GM21529 (cell line): Measurements from ENCODE around the gene GNB1.
"Not testable (repeated sequence)": the region's sequence is repeated elsewhere in the genome, so short reads cannot be mapped to it uniquely, and the experiment has no call there.

ENCODE experiments used
- ATAC-seq: cut with Tn5 transposase; IDR thresholded peaks from one replicate; pipeline ENCODE4 v1.9.1; 2021; ENCODE audit not compliant: unreplicated experiment

GNB1 gene

DNA sequence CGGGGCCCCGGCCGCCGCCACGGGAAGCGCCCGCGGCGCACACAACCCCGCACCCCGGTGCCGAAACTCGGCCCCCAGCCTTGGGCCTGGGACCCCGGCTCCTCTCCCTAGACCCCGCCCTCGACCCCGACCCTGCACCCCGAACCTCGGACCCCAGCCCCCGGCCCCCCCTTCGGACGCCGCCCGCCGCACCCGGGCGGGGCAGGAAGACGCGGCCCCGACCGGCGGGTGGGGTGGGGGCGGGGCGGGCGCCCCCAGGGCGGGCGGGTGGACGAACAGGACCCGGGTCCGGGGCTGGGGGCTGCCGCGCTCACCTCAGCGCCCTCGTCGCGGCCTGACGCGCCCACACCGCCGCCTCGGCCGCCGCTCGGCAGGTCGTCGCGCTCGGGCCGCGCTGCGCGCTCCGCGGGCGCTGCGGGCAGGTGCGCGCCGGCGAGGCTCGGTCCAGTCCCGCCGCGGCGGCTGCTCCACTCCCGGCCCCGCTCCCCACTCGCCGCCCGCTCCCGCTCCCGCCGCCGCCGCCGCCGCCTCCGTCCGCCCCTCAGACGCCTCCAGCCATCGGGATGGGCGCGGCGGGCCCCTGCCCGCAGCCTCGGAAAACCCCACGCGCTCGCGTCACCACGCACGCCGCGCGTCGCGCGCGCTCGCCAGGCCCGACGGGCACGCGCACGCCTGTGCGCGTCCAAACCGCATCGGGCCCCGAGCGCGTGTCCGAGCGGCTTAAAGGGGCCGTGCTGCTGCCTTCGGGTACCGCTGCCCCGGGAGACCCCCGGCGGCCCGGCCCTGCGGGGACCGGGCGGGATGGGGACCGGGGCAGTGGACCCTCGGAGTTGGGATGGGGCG, at the start of gene GNB1:
Gene GNB1, minus strand, starts transcription at position 582 of the 843 bp plus-strand sequence. CDS start 65,634 bp downstream, outside the sequence.
- peak; percentile 64 for ATAC-seq

DNA sequence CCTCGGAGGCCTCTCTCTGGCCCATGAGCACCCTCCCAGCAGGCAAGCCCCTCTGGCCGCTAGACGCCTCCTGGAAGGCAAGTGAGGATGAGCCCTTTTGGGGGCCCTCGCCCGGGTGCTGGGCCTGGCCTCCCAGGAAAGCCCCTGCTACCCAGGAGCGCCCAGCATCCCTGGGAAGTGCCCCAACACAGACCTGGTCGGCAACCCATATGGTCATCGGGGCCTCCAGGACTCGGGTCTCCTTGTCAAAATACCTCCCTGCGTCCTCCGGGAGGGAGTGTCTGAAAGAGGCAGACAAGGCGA, 49.2 kb upstream of the GNB1 start:
- ATAC-seq, result no peak

DNA sequence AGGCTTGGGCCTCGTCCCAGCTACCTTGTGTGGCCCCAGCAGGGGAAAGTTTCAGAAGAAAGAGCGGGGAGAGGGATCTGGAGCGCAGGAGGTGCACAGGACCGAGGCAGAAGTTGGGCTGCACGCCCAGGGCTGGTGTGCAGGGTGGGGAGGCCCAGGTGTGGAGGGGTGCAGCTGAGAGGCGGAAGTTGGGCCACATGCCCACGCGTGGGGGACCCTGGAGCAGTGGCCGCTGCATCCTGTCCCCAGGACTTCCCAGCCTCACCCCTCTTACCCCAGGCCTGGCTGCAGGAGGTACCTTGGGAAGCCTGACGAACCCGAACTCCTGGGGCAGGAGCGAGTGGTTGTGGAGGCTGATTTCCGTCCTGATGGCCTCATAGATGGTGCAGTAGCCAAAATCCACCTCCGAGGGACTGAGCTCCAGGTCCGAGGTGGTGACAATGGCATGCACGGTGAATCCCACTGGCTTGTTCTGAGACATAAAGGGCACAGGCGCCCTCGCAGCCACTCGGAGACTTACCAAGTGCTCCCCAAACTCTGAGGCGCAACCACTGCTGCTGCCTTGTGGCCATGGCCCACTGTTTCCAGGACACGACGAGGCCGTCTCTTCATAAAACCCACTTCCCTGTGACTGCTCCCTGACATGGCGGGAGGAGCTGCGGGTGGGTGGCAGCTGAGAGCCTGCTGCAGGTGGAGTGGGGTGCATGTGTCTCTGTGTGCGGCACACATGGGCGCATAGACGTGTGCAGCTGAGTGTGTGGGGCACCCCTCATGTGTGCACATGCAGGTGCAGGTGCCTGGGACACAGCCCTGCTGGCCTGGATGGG, 48.6 kb upstream of the GNB1 start:
- no peak for ATAC-seq

- no peak for ATAC-seq
Measured at GRCh38 chr1:1938613-1939295, 47.9 kb upstream of the GNB1 start.

- ATAC-seq, result no peak
Measured at GRCh38 chr1:1938276-1938573, 47.3 kb upstream of the GNB1 start.

DNA sequence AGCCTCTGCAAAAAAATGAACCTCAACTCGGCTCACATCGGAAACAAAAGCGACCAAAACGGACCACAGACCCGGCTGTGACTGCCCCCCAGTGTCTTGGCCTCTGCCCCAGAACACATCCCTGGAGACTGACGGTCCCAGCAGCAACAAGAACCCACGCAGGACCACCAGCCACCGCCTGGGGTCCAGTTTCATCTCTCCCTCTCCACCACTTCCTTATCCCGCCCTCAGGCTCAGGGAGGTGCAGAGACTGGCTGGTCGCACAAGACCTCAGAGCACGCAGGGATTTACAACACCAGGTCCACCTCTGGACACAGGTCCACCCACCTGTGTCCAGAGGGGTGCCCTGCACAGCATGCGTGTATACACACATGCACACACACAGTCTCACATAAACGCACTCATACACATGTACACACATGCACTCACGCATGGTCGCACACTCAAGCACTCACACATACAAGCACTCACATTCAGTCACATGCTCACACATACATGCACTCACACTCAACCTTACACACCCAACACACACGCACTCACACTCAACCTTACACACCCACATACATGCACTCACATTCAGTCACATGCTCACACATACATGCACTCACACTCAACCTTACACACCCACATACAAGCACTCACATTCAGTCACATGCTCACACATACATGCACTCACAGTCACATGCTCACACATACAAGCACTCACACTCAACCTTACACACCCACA, 46.8 kb upstream of the GNB1 start:
- no peak for ATAC-seq

- ATAC-seq, result no peak
Measured at GRCh38 chr1:1937061-1937460, 46.2 kb upstream of the GNB1 start.

- not testable (repeated sequence) for ATAC-seq
Measured at GRCh38 chr1:1934848-1935247, 44.0 kb upstream of the GNB1 start.

DNA sequence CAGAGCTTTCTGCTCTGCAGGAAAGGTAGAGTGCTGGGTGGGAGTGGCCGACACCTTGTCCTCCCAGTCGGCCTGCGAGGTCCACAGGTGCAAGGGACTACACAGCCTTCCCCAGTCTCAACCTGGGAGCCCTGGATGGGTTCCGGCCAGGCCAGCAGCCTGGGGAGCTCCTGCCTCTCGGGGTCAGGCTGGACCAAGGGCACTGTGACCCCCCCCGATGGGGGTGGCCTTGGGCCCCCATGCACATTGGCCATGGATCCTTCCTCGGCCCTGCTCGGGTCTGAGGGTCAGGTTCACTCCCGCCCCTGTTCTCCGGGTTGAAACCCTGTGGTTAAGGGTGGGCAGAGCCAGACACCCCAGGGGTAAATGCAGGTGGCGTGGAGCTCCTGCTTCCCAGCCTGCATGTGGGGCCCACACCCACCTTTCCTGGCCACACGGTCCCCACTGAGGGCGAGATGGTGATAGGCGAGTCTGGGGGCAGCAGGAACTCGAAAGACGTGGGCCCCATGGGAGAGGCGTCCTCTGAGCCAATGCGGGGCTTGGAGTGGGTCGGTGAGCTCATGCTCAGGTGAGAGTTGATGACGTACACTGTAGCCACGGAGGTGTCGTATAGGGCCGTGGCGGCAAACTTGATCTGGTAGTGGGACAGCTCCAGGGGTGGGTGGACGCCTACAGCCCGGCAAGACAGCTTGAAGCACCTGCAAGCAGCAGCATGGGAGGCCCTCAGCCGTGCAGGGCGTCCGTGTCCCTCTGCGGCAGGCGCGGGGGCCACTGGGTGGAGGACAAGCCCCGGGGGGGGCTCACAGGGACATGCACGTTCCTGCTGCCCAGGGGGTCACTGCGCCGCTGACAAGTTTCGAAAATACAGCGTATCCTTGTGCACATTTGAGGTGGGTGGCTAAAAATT, 39.0 kb upstream of the GNB1 start:
- no peak for ATAC-seq

DNA sequence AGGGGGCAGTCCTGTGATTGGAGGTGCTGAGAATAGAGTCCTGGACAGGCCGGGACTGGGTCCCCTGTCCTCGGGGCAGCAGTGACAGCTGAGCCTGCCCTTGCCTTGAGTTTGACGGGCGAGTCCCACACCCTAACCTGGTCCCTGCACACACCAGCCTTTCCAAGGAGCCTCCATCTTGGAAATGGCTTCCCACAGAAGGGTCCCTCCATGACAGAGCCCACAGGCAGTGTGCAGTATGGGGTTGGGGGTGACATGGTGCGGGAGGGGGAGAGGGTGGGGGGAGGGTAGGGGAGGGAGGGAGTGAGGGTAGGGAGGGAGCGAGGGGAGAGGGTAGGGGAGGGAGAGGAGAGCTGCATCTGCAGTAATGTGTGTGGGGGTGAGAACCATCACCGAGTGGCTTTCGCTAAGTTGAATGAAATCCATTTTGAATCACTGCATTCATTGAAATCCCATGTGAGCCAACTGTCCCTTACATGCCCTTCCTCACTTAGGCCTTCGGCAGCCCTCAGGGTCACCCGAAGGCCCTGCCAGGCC, 38.3 kb upstream of the GNB1 start:
- no peak for ATAC-seq

DNA sequence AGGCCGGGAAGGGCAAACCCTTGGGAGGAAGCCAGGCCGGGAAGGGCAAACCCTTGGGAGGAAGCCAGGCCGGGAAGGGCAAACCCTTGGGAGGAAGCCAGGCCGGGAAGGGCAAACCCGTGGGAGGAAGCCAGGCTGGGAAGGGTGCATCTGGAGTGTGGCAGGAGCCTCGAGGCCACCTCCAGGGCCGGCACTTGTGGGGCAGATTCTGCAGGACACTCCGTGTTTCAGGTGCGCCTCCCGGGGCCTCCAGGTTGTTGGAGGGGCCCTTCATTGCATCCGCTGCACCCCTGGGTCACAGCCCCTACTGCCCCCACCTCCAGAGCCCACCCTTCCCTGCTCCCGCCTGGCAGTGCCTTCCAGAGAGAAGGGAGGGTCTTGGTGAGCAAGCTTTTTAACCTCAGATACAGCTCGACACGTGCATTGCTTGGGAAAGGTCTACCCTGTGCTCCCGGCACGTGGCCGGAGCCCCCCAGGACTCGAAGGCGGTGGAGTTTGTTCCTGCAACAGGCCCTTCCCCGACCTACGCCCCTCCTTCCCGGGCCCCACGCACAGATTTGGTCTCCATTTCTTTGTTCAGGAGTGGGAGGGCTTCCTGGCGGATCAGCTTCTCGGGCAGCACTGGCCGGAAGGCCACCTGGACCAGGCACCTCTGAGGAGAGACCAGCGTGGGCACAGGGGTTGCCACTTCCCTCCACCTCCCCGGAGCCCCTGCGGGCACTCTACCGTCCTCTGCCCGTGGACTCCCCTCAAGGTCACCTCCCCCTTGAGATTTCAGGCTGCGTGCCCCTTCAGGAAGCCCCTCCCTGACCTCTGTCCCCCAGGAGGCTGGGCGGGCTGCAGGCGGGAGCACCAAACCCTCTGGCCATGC, 37.6 kb upstream of the GNB1 start:
- ATAC-seq, result no peak

GRCh38 chr1:1927751-1928150, 36.9 kb upstream of the GNB1 start:
- no peak for ATAC-seq

DNA sequence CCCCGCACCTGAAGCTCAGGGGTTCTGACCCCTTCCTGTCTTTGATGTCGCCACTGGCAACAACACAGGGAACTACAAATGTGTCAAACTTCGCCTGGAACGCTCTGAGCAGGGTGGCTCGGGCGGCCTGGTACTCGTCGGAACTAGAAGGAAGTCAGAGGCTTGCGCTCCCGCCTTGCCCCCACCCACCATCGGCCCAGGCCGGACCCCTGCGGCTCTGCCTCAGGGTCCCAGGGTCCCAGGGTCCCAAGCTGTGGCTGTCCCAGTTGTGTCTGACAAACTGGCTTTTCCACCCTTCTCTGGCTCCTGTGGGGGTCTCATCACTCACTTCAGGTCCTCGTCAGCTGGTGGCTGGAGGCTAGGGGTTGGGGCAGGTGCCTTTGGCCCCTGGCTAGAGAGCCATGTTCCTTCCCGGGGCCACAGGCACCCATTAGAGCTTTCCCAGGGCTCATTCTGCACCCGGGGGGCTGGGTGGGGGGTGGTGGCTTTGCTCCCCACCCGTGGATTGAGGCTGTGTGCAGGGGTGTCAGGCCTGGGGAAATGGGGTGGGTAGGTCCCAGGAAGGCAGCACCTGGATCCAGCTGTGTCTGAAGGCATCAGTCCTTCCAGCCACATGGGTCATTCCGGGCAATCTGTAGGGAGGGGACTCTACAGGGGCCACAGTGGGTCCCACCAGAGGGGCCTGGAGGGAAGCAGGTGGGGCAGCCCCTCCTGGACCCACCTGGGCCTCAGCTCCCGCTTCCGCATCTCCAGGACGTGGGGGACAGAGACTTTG, 36.2 kb upstream of the GNB1 start:
- no peak for ATAC-seq

- ATAC-seq, result no peak
Measured at GRCh38 chr1:1926346-1926811, 35.5 kb upstream of the GNB1 start.

- no peak for ATAC-seq
Measured at GRCh38 chr1:1925437-1926345, 34.8 kb upstream of the GNB1 start.

GRCh38 chr1:1924849-1925248, 34.0 kb upstream of the GNB1 start:
- ATAC-seq, result no peak

DNA sequence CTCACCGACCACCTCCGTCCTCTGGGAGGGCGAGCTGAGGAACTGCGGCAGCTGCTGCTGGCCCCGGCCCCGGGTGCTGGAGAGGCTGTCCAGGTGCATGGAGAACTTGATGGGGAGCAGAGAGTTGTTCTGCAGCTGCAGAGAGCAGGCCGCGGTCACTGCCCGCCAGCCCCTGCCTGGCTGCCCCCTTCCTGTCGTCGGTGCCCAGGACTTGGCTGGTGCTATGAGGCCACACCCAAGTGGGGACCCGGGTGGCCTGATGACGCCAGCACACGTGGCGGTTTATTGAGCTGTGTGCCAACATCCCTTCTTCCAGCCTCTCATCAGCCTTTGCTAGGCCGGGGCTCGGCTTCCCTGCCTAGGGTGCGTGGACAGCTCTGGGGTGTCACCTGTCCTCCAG, 33.5 kb upstream of the GNB1 start:
- ATAC-seq, result no peak
